PC-9 (cell line): Measurements from ENCODE around the gene CEP63. TPM values are rescaled to one million over a fixed set of nuclear protein-coding genes. Genes with fewer than 3 reads are reported as not detected.

Experiments used
- BruUV-seq: library from RNA; stranded (reverse); fragments of 400-500 nt; replicated peaks from 2 replicates; lab custom pipeline; 2021; lab: Mats Ljungman, UMichigan
- CTCF ChIA-PET: fragments of 300-600 bp; sonication (Branson Sonifier 250); formaldehyde crosslinking; loops from one replicate; lab custom pipeline; 2022; ENCODE audit warnings: antibody characterized with exemption; lab: Charles Lee
- POLR2A ChIA-PET: fragments of 300-600 bp; sonication (Branson Sonifier 250); formaldehyde crosslinking; loops from one replicate; lab custom pipeline; 2022; ENCODE audit warnings: antibody characterized with exemption; ENCODE audit not compliant: unreplicated experiment; lab: Charles Lee
- DNase-seq, 2 experiments: peaks; one replicate each; pipeline versions ENCODE4 v3.0.0 to v3.0.0-alpha.2; 2015 to 2022; ENCODE audit warnings: mixed read lengths in 1 of 2
- H2AFZ ChIP-seq: fragments of 200-600 bp; sonication (generic); 2 replicates; pipeline ENCODE4 v1.8.1; 2017; ENCODE audit warnings: antibody characterized with exemption
- H3F3A ChIP-seq: fragments of 200-600 bp; sonication (generic); 2 replicates; pipeline ENCODE4 v1.8.1; 2017; ENCODE audit warnings: antibody characterized with exemption, mild to moderate bottlenecking, low read depth; ENCODE audit not compliant: insufficient read depth
- H3K27ac ChIP-seq: fragments of 200-600 bp; sonication (generic); 2 replicates; pipeline ENCODE4 v1.6.1; 2016; ENCODE audit warnings: mixed run types
- H3K27me3 ChIP-seq: fragments of 200-600 bp; sonication (generic); 2 replicates; pipeline ENCODE4 v1.6.1; 2016; ENCODE audit warnings: low read depth, mixed run types; ENCODE audit not compliant: insufficient read depth
- H3K36me3 ChIP-seq: fragments of 200-600 bp; sonication (generic); 2 replicates; pipeline ENCODE4 v1.6.1; 2016; ENCODE audit warnings: low read depth, mixed run types
- H3K4me1 ChIP-seq: fragments of 200-600 bp; sonication (generic); replicated peaks from 2 replicates; pipeline ENCODE4 v1.6.1; 2016; ENCODE audit warnings: mixed run types; ENCODE audit not compliant: insufficient read depth
- H3K4me2 ChIP-seq: fragments of 200-600 bp; sonication (generic); 2 replicates; pipeline ENCODE4 v1.6.1; 2017; ENCODE audit warnings: mixed run types
- H3K4me3 ChIP-seq: fragments of 200-600 bp; sonication (generic); 2 replicates; pipeline ENCODE4 v1.6.1; 2016; ENCODE audit warnings: mixed run types
- H3K79me2 ChIP-seq: fragments of 200-600 bp; sonication (generic); 2 replicates; pipeline ENCODE4 v1.6.1; 2017; ENCODE audit warnings: low read depth, mixed run types
- H3K9me2 ChIP-seq: fragments of 200-600 bp; sonication (generic); 2 replicates; pipeline ENCODE4 v1.8.1; 2017; ENCODE audit warnings: mild to moderate bottlenecking; ENCODE audit not compliant: insufficient read depth
- H3K9me3 ChIP-seq: fragments of 200-600 bp; sonication (generic); 2 replicates; pipeline ENCODE4 v1.8.1; 2016; ENCODE audit warnings: low read depth; ENCODE audit not compliant: insufficient read depth
- H4K20me1 ChIP-seq: fragments of 200-600 bp; sonication (generic); 2 replicates; pipeline ENCODE4 v1.8.1; 2017; ENCODE audit not compliant: insufficient read depth
- CTCF ChIP-seq: fragments of 200-600 bp; sonication (generic); conservative IDR thresholded peaks from 2 replicates; pipeline ENCODE4 v1.6.1; 2017; ENCODE audit warnings: mixed run types, antibody characterized with exemption, mild to moderate bottlenecking, moderate library complexity
- EZH2 ChIP-seq: fragments of 200-600 bp; sonication (generic); IDR thresholded peaks from 2 replicates; pipeline ENCODE4 v1.8.0; 2017; ENCODE audit warnings: antibody characterized with exemption, low read depth
- intact Hi-C: fragments of 100-400 bp; cut with micrococcal nuclease; formaldehyde crosslinking; loops from one replicate; pipeline ENCODE4 v1.10.0; 2022; ENCODE audit not compliant: unreplicated experiment
- total RNA-seq: library from RNA; stranded (reverse); gene quantifications from 2 replicates; pipeline ENCODE4 v1.2.3, GENCODE V29; 2021

CEP63 gene
- total RNA-seq, 1 experiment from 2014 or later = 31.5 TPM

- BruUV-seq = no TSS peak
- Histone ChIP-seq H3K9me3 (no peaks in the 10 kb centered on the region), H3K27ac (no peak overlapping the region), H3K4me2 (0 out of 2 replicates have a peak overlapping the region, but pooled peaks have one; percentile 2), H3K4me1 (no peaks in the 10 kb centered on the region), H4K20me1 (no peaks in the 10 kb centered on the region), H3K4me3 (no peak overlapping the region), H3K79me2 (no peaks in the 10 kb centered on the region), H3K36me3 (no peaks in the 10 kb centered on the region), H3K9me2 (no peaks in the 10 kb centered on the region), H3K27me3 (peaks cover 59% of the 10 kb centered on the region), H2AFZ (no peak overlapping the region), H3F3A (no peaks in the 10 kb centered on the region)
- peak in 1 of 2 experiments; percentile 70 for DNase-seq
- ChIA-PET CTCF (interaction anchor here (0.6 kb wide), 3 partner anchors 39 to 1305 kb away, joined by 4 to 23 read pairs (median 6); no protein-coding TSS in a partner anchor), POLR2A (interaction anchor here (0.6 kb wide), 2 partner anchors 15 to 18 kb away, joined by 3 to 5 read pairs; no protein-coding TSS in a partner anchor)
- intact Hi-C loops = loop anchor here (1.0 to 10.0 kb wide), 5 partner anchors 76 to 1441 kb away; no protein-coding TSS in a partner anchor
- TF ChIP-seq CTCF (peak; percentile 94), EZH2 (no peak)
Observed at GRCh38 chr3:134600685-134601463, 115.0 kb downstream of the CEP63 start.

GRCh38 chr3:134601539-134602439, 115.9 kb downstream of the CEP63 start:
- no peaks in the 10 kb centered on the region for H3K9me3 ChIP-seq
- no peaks in the 10 kb centered on the region for H3F3A ChIP-seq
- intact Hi-C loops = loop anchor here (5.0 to 10.0 kb wide), 3 partner anchors 76 to 903 kb away; no protein-coding TSS in a partner anchor
- no peaks in the 10 kb centered on the region for H3K36me3 ChIP-seq
- no peak overlapping the region for H3K4me3 ChIP-seq
- no peaks in the 10 kb centered on the region for H3K9me2 ChIP-seq
- no peak overlapping the region for H3K4me2 ChIP-seq
- BruUV-seq = no TSS peak
- H4K20me1 ChIP-seq = no peaks in the 10 kb centered on the region
- POLR2A ChIA-PET = no interaction called here
- no peaks in the 10 kb centered on the region for H3K79me2 ChIP-seq
- CTCF ChIA-PET = interaction anchor here (0.6 kb wide), 1 partner anchor 1304 kb away, joined by 6 read pairs; no protein-coding TSS in a partner anchor
- H3K4me1 ChIP-seq = no peaks in the 10 kb centered on the region
- no peak for DNase-seq
- no peak for TF ChIP-seq CTCF
- TF ChIP-seq EZH2 = no peak
- H3K27ac ChIP-seq = no peak overlapping the region
- peaks cover 68% of the 10 kb centered on the region for H3K27me3 ChIP-seq
- H2AFZ ChIP-seq = no peak overlapping the region

GRCh38 chr3:134602440-134602814, 116.6 kb downstream of the CEP63 start:
- Histone ChIP-seq H3K27me3 (peaks cover 74% of the 10 kb centered on the region), H3K79me2 (no peaks in the 10 kb centered on the region), H3K4me2 (no peak overlapping the region), H3K9me3 (no peaks in the 10 kb centered on the region), H2AFZ (no peak overlapping the region), H3K4me3 (no peak overlapping the region), H3K36me3 (no peaks in the 10 kb centered on the region), H3F3A (no peaks in the 10 kb centered on the region), H3K27ac (no peak overlapping the region), H3K4me1 (no peaks in the 10 kb centered on the region), H4K20me1 (no peaks in the 10 kb centered on the region), H3K9me2 (no peaks in the 10 kb centered on the region)
- no TSS peak for BruUV-seq
- intact Hi-C loops = loop anchor here (5.0 to 10.0 kb wide), 3 partner anchors 75 to 902 kb away; no protein-coding TSS in a partner anchor
- DNase-seq = no peak
- ChIA-PET POLR2A (no interaction called here), CTCF (no interaction called here)
- no peak for TF ChIP-seq CTCF
- no peak for TF ChIP-seq EZH2
